HepG2 (cell line): ENCODE measurements around the gene LTK. TPM values are rescaled to one million over a fixed set of nuclear protein-coding genes. Genes with fewer than 3 reads are reported as not detected.

Experiments used
- ATF5 ChIP-seq: sonication (generic); formaldehyde crosslinking; IDR thresholded peaks from 2 replicates; pipeline ENCODE4 v1.4.0; 2020; ENCODE audit warnings: mild to moderate bottlenecking, low read depth, missing genetic modification reagents
- ETV6 ChIP-seq: sonication (generic); formaldehyde crosslinking; conservative IDR thresholded peaks from 2 replicates; pipeline ENCODE4 v1.4.0; 2020; ENCODE audit warnings: missing genetic modification reagents
- GABPB1 ChIP-seq: IDR thresholded peaks from 2 replicates; pipeline ENCODE4 v1.6.1; 2016; ENCODE audit warnings: mild to moderate bottlenecking, missing genetic modification reagents, moderate library complexity, missing compliant biosample characterization
- ISL2 ChIP-seq: sonication (generic); formaldehyde crosslinking; IDR thresholded peaks from 2 replicates; pipeline ENCODE4 v1.5.0; 2020; ENCODE audit warnings: missing genetic modification reagents
- MTA1 ChIP-seq: sonication (generic); formaldehyde crosslinking; IDR thresholded peaks from 2 replicates; pipeline ENCODE4 v1.4.0; 2020; ENCODE audit warnings: missing genetic modification reagents, mild to moderate bottlenecking, borderline replicate concordance
- NFE2 ChIP-seq: sonication (generic); formaldehyde crosslinking; IDR thresholded peaks from 2 replicates; pipeline ENCODE4 v1.4.0; 2020; ENCODE audit warnings: missing genetic modification reagents
- NPAS2 ChIP-seq: sonication (generic); formaldehyde crosslinking; IDR thresholded peaks from 2 replicates; pipeline ENCODE4 v1.8.0; 2022; ENCODE audit warnings: mild to moderate bottlenecking, missing genetic modification reagents, borderline replicate concordance
- ZBTB42 ChIP-seq: sonication (generic); formaldehyde crosslinking; IDR thresholded peaks from 2 replicates; pipeline ENCODE4 v1.5.0; 2020; ENCODE audit warnings: mild to moderate bottlenecking, missing genetic modification reagents
- ZFX ChIP-seq: sonication (generic); formaldehyde crosslinking; IDR thresholded peaks from 2 replicates; pipeline ENCODE4 v1.4.0; 2020; ENCODE audit warnings: mild to moderate bottlenecking, low read depth, missing genetic modification reagents, moderate library complexity
- ZMYM2 ChIP-seq: sonication (generic); formaldehyde crosslinking; IDR thresholded peaks from 2 replicates; pipeline ENCODE4 v1.8.0; 2022; ENCODE audit warnings: mild to moderate bottlenecking, missing genetic modification reagents
- ZMYM3 ChIP-seq: sonication (generic); formaldehyde crosslinking; IDR thresholded peaks from 2 replicates; pipeline ENCODE4 v1.5.1; 2020; ENCODE audit warnings: mild to moderate bottlenecking, missing genetic modification reagents
- ZNF317 ChIP-seq: sonication (generic); formaldehyde crosslinking; IDR thresholded peaks from 2 replicates; pipeline ENCODE4 v1.5.0; 2020; ENCODE audit warnings: mild to moderate bottlenecking, missing genetic modification reagents
- ZNF589 ChIP-seq: sonication (generic); formaldehyde crosslinking; conservative IDR thresholded peaks from 2 replicates; pipeline ENCODE4 v1.8.0; 2022; ENCODE audit warnings: mild to moderate bottlenecking, moderate library complexity, missing genetic modification reagents
- ZNF616 ChIP-seq: sonication (generic); formaldehyde crosslinking; IDR thresholded peaks from 2 replicates; pipeline ENCODE4 v1.5.0; 2020; ENCODE audit warnings: low read depth, mild to moderate bottlenecking, missing genetic modification reagents
- ZSCAN31 ChIP-seq: sonication (generic); formaldehyde crosslinking; IDR thresholded peaks from 2 replicates; pipeline ENCODE4 v1.5.0; 2020; ENCODE audit warnings: low read depth, mild to moderate bottlenecking, missing genetic modification reagents
- polyA plus RNA-seq, 8 experiments: library from polyadenylated mRNA; depleted of rRNA in 3 of 8; stranded (reverse) in 7 of 8; unstranded in 1 of 8; fragments of >200 nt; fragmentation: Illumina TruSeq in 4 of 8; extraction: Trizol in 4 of 8; gene quantifications; 2 replicates each; pipeline versions ENCODE4 v1.2.1 to v1.2.3, GENCODE V29; 2011 to 2016; ENCODE audit warnings: low read depth in 4 of 8, missing spikeins in 1 of 8, mixed read lengths in 1 of 8; ENCODE audit not compliant: insufficient read depth in 1 of 8
- total RNA-seq, 5 experiments: library from RNA; depleted of rRNA; stranded (reverse); fragments of >200 nt; fragmentation: Illumina TruSeq; extraction: Trizol; gene quantifications; 2 replicates each; pipeline ENCODE4 v1.2.3, GENCODE V29; 2016; ENCODE audit warnings: low read depth in 1 of 5
- TF ChIP-seq, protein P1 (sequence below): sonication (generic); formaldehyde crosslinking; IDR thresholded peaks from 2 replicates; pipeline ENCODE4 v1.5.1; 2020; ENCODE audit warnings: missing genetic modification reagents, mild to moderate bottlenecking, borderline replicate concordance
- TF ChIP-seq, protein P2 (sequence below): sonication (generic); formaldehyde crosslinking; IDR thresholded peaks from 2 replicates; pipeline ENCODE4 v1.8.1; 2023; ENCODE audit warnings: missing genetic modification reagents, inconsistent platforms, borderline replicate concordance
- TF ChIP-seq, protein P3 (sequence below): sonication (generic); formaldehyde crosslinking; IDR thresholded peaks from 2 replicates; pipeline ENCODE4 v1.4.0; 2020; ENCODE audit warnings: missing genetic modification reagents
- TF ChIP-seq, protein P4 (sequence below): sonication (generic); formaldehyde crosslinking; IDR thresholded peaks from 2 replicates; pipeline ENCODE4 v1.8.0; 2023; ENCODE audit warnings: mild to moderate bottlenecking, missing genetic modification reagents

LTK gene
- total and polyA plus RNA-seq, 2 of the 13 experiments (the other 11 are each of a cell fraction or from before 2014, with no cell fraction given) = 0.01 TPM; not detected in 1

GRCh38 chr15:41493205-41493901 is 20.3 kb downstream of the LTK start, which contains the start of gene ITPKA (continued):
- TF ChIP-seq, protein P1, sequence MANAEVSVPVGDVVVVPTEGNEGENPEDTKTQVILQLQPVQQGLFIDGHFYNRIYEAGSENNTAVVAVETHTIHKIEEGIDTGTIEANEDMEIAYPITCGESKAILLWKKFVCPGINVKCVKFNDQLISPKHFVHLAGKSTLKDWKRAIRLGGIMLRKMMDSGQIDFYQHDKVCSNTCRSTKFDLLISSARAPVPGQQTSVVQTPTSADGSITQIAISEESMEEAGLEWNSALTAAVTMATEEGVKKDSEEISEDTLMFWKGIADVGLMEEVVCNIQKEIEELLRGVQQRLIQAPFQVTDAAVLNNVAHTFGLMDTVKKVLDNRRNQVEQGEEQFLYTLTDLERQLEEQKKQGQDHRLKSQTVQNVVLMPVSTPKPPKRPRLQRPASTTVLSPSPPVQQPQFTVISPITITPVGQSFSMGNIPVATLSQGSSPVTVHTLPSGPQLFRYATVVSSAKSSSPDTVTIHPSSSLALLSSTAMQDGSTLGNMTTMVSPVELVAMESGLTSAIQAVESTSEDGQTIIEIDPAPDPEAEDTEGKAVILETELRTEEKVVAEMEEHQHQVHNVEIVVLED (CRISPR knock-in tag) = peak; percentile 62; the same call in 1 of the 2 replicates
- TF ChIP-seq, protein P2, sequence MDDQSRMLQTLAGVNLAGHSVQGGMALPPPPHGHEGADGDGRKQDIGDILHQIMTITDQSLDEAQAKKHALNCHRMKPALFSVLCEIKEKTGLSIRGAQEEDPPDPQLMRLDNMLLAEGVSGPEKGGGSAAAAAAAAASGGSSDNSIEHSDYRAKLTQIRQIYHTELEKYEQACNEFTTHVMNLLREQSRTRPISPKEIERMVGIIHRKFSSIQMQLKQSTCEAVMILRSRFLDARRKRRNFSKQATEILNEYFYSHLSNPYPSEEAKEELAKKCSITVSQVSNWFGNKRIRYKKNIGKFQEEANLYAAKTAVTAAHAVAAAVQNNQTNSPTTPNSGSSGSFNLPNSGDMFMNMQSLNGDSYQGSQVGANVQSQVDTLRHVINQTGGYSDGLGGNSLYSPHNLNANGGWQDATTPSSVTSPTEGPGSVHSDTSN = peak; percentile 38; the same call in 1 of the 2 replicates
- peak; percentile 71; the same call in 1 of the 2 replicates for TF ChIP-seq ZMYM2
- peak; percentile 94 for TF ChIP-seq ZFX
- peak; percentile 62; the same call in 1 of the 2 replicates for TF ChIP-seq GABPB1 (CRISPR knock-in tag)
- TF ChIP-seq ATF5 (CRISPR knock-in tag) = no peak
- peak; percentile 58; the same call in 1 of the 2 replicates for TF ChIP-seq ZMYM3
- TF ChIP-seq ISL2 (CRISPR knock-in tag) = peak; percentile 35; the same call in 1 of the 2 replicates
- TF ChIP-seq, protein P3, sequence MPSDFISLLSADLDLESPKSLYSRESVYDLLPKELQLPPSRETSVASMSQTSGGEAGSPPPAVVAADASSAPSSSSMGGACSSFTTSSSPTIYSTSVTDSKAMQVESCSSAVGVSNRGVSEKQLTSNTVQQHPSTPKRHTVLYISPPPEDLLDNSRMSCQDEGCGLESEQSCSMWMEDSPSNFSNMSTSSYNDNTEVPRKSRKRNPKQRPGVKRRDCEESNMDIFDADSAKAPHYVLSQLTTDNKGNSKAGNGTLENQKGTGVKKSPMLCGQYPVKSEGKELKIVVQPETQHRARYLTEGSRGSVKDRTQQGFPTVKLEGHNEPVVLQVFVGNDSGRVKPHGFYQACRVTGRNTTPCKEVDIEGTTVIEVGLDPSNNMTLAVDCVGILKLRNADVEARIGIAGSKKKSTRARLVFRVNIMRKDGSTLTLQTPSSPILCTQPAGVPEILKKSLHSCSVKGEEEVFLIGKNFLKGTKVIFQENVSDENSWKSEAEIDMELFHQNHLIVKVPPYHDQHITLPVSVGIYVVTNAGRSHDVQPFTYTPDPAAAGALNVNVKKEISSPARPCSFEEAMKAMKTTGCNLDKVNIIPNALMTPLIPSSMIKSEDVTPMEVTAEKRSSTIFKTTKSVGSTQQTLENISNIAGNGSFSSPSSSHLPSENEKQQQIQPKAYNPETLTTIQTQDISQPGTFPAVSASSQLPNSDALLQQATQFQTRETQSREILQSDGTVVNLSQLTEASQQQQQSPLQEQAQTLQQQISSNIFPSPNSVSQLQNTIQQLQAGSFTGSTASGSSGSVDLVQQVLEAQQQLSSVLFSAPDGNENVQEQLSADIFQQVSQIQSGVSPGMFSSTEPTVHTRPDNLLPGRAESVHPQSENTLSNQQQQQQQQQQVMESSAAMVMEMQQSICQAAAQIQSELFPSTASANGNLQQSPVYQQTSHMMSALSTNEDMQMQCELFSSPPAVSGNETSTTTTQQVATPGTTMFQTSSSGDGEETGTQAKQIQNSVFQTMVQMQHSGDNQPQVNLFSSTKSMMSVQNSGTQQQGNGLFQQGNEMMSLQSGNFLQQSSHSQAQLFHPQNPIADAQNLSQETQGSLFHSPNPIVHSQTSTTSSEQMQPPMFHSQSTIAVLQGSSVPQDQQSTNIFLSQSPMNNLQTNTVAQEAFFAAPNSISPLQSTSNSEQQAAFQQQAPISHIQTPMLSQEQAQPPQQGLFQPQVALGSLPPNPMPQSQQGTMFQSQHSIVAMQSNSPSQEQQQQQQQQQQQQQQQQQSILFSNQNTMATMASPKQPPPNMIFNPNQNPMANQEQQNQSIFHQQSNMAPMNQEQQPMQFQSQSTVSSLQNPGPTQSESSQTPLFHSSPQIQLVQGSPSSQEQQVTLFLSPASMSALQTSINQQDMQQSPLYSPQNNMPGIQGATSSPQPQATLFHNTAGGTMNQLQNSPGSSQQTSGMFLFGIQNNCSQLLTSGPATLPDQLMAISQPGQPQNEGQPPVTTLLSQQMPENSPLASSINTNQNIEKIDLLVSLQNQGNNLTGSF (CRISPR knock-in tag) = no peak
- no peak for TF ChIP-seq ETV6
- TF ChIP-seq ZNF589 (CRISPR knock-in tag) = peak; percentile 72; the same call in 1 of the 2 replicates
- TF ChIP-seq ZSCAN31 (CRISPR knock-in tag) = peak; percentile 5; the same call in 1 of the 2 replicates
- TF ChIP-seq ZBTB42 (CRISPR knock-in tag) = no peak
- TF ChIP-seq MTA1 (CRISPR knock-in tag) = peak; percentile 85; the same call in 1 of the 2 replicates
- TF ChIP-seq, protein P4, sequence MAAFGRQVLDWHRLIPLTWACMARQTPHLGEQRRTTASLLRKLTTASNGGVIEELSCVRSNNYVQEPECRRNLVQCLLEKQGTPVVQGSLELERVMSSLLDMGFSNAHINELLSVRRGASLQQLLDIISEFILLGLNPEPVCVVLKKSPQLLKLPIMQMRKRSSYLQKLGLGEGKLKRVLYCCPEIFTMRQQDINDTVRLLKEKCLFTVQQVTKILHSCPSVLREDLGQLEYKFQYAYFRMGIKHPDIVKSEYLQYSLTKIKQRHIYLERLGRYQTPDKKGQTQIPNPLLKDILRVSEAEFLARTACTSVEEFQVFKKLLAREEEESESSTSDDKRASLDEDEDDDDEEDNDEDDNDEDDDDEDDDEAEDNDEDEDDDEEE (CRISPR knock-in tag) = peak; percentile 45; the same call in 1 of the 2 replicates
- TF ChIP-seq NPAS2 (CRISPR knock-in tag) = no peak
- TF ChIP-seq NFE2 (CRISPR knock-in tag) = no peak
- TF ChIP-seq ZNF317 (CRISPR knock-in tag) = 0 out of 2 replicates have a peak, but pooled peaks have one; percentile 42
- TF ChIP-seq ZNF616 = 0 out of 2 replicates have a peak, but pooled peaks have one; percentile 53
